H9 (cell line): ENCODE data around the gene ART3. TPM values are rescaled to one million over a fixed set of nuclear protein-coding genes. Genes with fewer than 3 reads are reported as not detected.

Experiments
- DNase-seq: peaks from one replicate; pipeline ENCODE4 v3.0.0-alpha.2; 2017
- H2AFZ ChIP-seq: one replicate; pipeline ENCODE4 v1.6.1; 2013; ENCODE audit warnings: mild to moderate bottlenecking, low read length, control low read depth, moderate library complexity
- H2AK5ac ChIP-seq: 2 replicates; pipeline ENCODE4 v1.6.1; 2013; ENCODE audit warnings: low read length, control low read depth, mixed read lengths; ENCODE audit not compliant: insufficient read length
- H2BK120ac ChIP-seq: one replicate; pipeline ENCODE4 v1.6.1; 2013; ENCODE audit warnings: low read depth, mild to moderate bottlenecking, low read length, control low read depth, inconsistent platforms; ENCODE audit not compliant: poor library complexity, severe bottlenecking
- H2BK12ac ChIP-seq: 2 replicates; pipeline ENCODE4 v1.6.1; 2013; ENCODE audit warnings: low read length, control low read depth, mixed read lengths, low read depth; ENCODE audit not compliant: insufficient read length
- H2BK15ac ChIP-seq: 2 replicates; pipeline ENCODE4 v1.6.1; 2013; ENCODE audit warnings: low read depth, low read length, control low read depth
- H2BK20ac ChIP-seq: one replicate; pipeline ENCODE4 v1.6.1; 2013; ENCODE audit warnings: low read depth, mild to moderate bottlenecking, low read length, control low read depth, inconsistent platforms; ENCODE audit not compliant: poor library complexity, severe bottlenecking
- H2BK5ac ChIP-seq: 2 replicates; pipeline ENCODE4 v1.6.1; 2013; ENCODE audit warnings: low read length, control low read depth, mixed read lengths; ENCODE audit not compliant: insufficient read length
- H3K14ac ChIP-seq: 2 replicates; pipeline ENCODE4 v1.6.1; 2013; ENCODE audit warnings: low read length, control low read depth; ENCODE audit not compliant: insufficient read depth
- H3K18ac ChIP-seq: 2 replicates; pipeline ENCODE4 v1.6.1; 2013; ENCODE audit warnings: low read depth, mild to moderate bottlenecking, mixed read lengths, low read length, control low read depth; ENCODE audit not compliant: insufficient read length
- H3K23ac ChIP-seq: 2 replicates; pipeline ENCODE4 v1.6.1; 2013; ENCODE audit warnings: low read length, control low read depth, mixed read lengths, low read depth; ENCODE audit not compliant: insufficient read length
- H3K23me2 ChIP-seq: 2 replicates; pipeline ENCODE4 v1.6.1; 2013; ENCODE audit warnings: low read depth, mild to moderate bottlenecking, mixed read lengths, low read length, control low read depth; ENCODE audit not compliant: insufficient read length, poor library complexity, severe bottlenecking
- H3K27ac ChIP-seq: 2 replicates; pipeline ENCODE4 v1.5.1; 2013; ENCODE audit warnings: low read length, control low read depth, mixed read lengths, low read depth; ENCODE audit not compliant: insufficient read length
- H3K27me3 ChIP-seq: 2 replicates; pipeline ENCODE4 v1.6.1; 2013; ENCODE audit warnings: low read length, control low read depth, inconsistent platforms; ENCODE audit not compliant: insufficient read depth
- H3K4ac ChIP-seq: 2 replicates; pipeline ENCODE4 v1.6.1; 2013; ENCODE audit warnings: low read depth, mild to moderate bottlenecking, control low read depth, inconsistent platforms, low read length, moderate library complexity
- H3K4me1 ChIP-seq: 2 replicates; pipeline ENCODE4 v1.6.1; 2013; ENCODE audit warnings: low read length, control low read depth, inconsistent platforms; ENCODE audit not compliant: insufficient read depth
- H3K4me2 ChIP-seq: 2 replicates; pipeline ENCODE4 v1.6.1; 2013; ENCODE audit warnings: low read length, control low read depth, mixed read lengths; ENCODE audit not compliant: insufficient read length, insufficient read depth
- H3K56ac ChIP-seq: 2 replicates; pipeline ENCODE4 v1.6.1; 2013; ENCODE audit warnings: low read depth, mild to moderate bottlenecking, mixed read lengths, low read length, control low read depth; ENCODE audit not compliant: insufficient read length
- H3K79me1 ChIP-seq: 2 replicates; pipeline ENCODE4 v1.6.1; 2013; ENCODE audit warnings: low read depth, mild to moderate bottlenecking, moderate library complexity, low read length, control low read depth, inconsistent platforms; ENCODE audit not compliant: insufficient read depth, poor library complexity, severe bottlenecking
- H3K79me2 ChIP-seq: 2 replicates; pipeline ENCODE4 v1.6.1; 2013; ENCODE audit warnings: low read length, control low read depth, inconsistent platforms; ENCODE audit not compliant: insufficient read depth
- H3K9ac ChIP-seq: 2 replicates; pipeline ENCODE4 v1.6.1; 2013; ENCODE audit warnings: low read length, control low read depth, mixed read lengths; ENCODE audit not compliant: insufficient read length; ENCODE audit errors: extremely low read depth
- H3K9me3 ChIP-seq: one replicate; pipeline ENCODE4 v1.6.1; 2013; ENCODE audit warnings: low read depth, low read length, inconsistent platforms; ENCODE audit not compliant: control insufficient read depth
- H3T11ph ChIP-seq: one replicate; pipeline ENCODE4 v1.6.1; 2013; ENCODE audit warnings: mild to moderate bottlenecking, low read length, control low read depth, inconsistent platforms
- H4K20me1 ChIP-seq: one replicate; pipeline ENCODE4 v1.6.1; 2013; ENCODE audit not compliant: control insufficient read depth, insufficient read length, insufficient read depth
- H4K5ac ChIP-seq: 2 replicates; pipeline ENCODE4 v1.6.1; 2013; ENCODE audit warnings: low read depth, mild to moderate bottlenecking, mixed read lengths, low read length, control low read depth; ENCODE audit not compliant: insufficient read length
- H4K8ac ChIP-seq: replicated peaks from 2 replicates; pipeline ENCODE4 v1.6.1; 2013; ENCODE audit warnings: low read length, control low read depth, mixed read lengths, low read depth; ENCODE audit not compliant: insufficient read length
- H4K91ac ChIP-seq: 2 replicates; pipeline ENCODE4 v1.6.1; 2013; ENCODE audit warnings: low read depth, mild to moderate bottlenecking, moderate library complexity, mixed read lengths, low read length, control low read depth; ENCODE audit not compliant: insufficient read length
- H3K27ac Mint-ChIP-seq, 3 experiments: 2 replicates in 2 of 3; 3 replicates in 1 of 3; pipeline ENCODE4 v1.8.0; 2020 to 2021; ENCODE audit warnings: mixed read lengths in 3 of 3, mild to moderate bottlenecking in 1 of 3, moderate library complexity in 1 of 3
- H3K27me3 Mint-ChIP-seq: 2 replicates; pipeline ENCODE4 v1.8.0; 2021; ENCODE audit warnings: low read depth, mild to moderate bottlenecking, moderate library complexity, mixed read lengths
- H3K36me3 Mint-ChIP-seq, 3 experiments: 2 replicates in 2 of 3; 3 replicates in 1 of 3; pipeline ENCODE4 v1.8.0; 2020 to 2021; ENCODE audit warnings: low read depth in 3 of 3, mixed read lengths in 3 of 3; ENCODE audit not compliant: insufficient read depth in 1 of 3
- H3K4me1 Mint-ChIP-seq, 2 experiments: 2 replicates each; pipeline ENCODE4 v1.8.0; 2020; ENCODE audit warnings: mixed read lengths in 2 of 2
- H3K4me3 Mint-ChIP-seq, 2 experiments: 2 replicates in 1 of 2; 3 replicates in 1 of 2; pipeline ENCODE4 v1.8.0; 2020 to 2021; ENCODE audit warnings: mild to moderate bottlenecking in 2 of 2, mixed read lengths in 2 of 2, moderate library complexity in 1 of 2
- H3K9me3 Mint-ChIP-seq, 2 experiments: 2 replicates in 1 of 2; 3 replicates in 1 of 2; pipeline ENCODE4 v1.8.0; 2020; ENCODE audit warnings: mild to moderate bottlenecking in 2 of 2, mixed read lengths in 2 of 2, moderate library complexity in 1 of 2
- CTCF ChIP-seq: fragments of 200-600 bp; sonication (generic); conservative IDR thresholded peaks from 3 replicates; pipeline ENCODE4 v1.8.0; 2021; ENCODE audit warnings: antibody characterized with exemption, mild to moderate bottlenecking
- WGBS: extraction: QIAGEN DNeasy Blood & Tissue Kit; methylation state at CpG from one replicate; pipeline ENCODE4 v1.1.7; 2013; ENCODE audit warnings: missing lambda C conversion rate, low lambda C conversion rate, mixed read lengths; ENCODE audit not compliant: insufficient read length; ENCODE audit errors: extremely low coverage; 5-methylcytosine and 5-hydroxymethylcytosine counted together
- total RNA-seq: library from RNA; stranded (reverse); gene quantifications from 2 replicates; pipeline ENCODE4 v1.2.1, GENCODE V29; 2021

The ART3 gene
- total RNA-seq, 1 experiment from 2014 or later = 0.74 TPM

DNA sequence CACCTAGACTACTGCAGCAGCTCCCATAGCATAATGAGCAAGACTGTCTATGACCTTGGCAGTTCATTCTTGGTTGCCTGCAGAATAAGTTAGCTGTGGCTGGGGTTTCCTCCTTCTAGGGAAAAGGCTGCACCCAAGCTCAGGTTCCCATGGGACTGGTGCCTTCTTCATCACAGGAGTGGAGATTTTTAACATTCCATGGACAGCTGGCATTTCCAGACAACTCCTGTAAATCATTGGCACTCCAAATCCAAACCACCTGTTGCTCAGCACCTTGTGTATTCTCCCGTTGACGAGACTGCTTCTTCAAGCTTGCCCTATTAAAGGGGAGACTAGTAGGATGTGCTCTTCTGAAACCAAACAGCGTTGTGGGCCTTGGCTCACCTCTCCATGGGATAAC, 81.5 kb downstream of the ART3 start:
- H3K9me3 Mint-ChIP-seq = peaks cover 0 to 3% of the 10 kb centered on the region in 2 experiments; a peak in 1 of 5 replicates
- no peak overlapping the region for H2BK12ac ChIP-seq

More for the DNA sequence above, 81.5 kb downstream of the ART3 start:
- no peak overlapping the region for H3K14ac ChIP-seq
- H4K91ac ChIP-seq = no peak overlapping the region
- Mint-ChIP-seq H3K36me3 (peaks cover 0 to 13% (median 5%) of the 10 kb centered on the region in 3 experiments; a peak in 3 of 7 replicates), H3K27me3 (peaks cover 5% of the 10 kb centered on the region), H3K27ac (peak overlapping the region in 1 of 3 experiments; percentile 18; a peak in 1 of 7 replicates), H3K4me3 (no peak overlapping the region), H3K4me1 (peaks cover 3 to 4% of the 10 kb centered on the region in 2 experiments; a peak in 1 of 4 replicates)
- H3K18ac ChIP-seq = no peak overlapping the region
- H2BK15ac ChIP-seq = no peak overlapping the region
- H3K27ac ChIP-seq = no peak overlapping the region
- H4K8ac ChIP-seq = no peak overlapping the region
- H3K23me2 ChIP-seq = no peaks in the 10 kb centered on the region
- no CpG with 5 or more reads among the region's 3 CpGs for WGBS
- no peak overlapping the region for H3K4ac ChIP-seq
- DNase-seq = no peak
- H2BK120ac ChIP-seq = no peak overlapping the region
- no peak overlapping the region for H4K5ac ChIP-seq
- no peak overlapping the region for H2BK20ac ChIP-seq
- H3K56ac ChIP-seq = no peak overlapping the region
- H3K79me1 ChIP-seq = no peaks in the 10 kb centered on the region
- H3T11ph ChIP-seq = no peak overlapping the region
- H3K9ac ChIP-seq = no peak overlapping the region
- no peak overlapping the region for H3K23ac ChIP-seq
- H4K20me1 ChIP-seq = no peaks in the 10 kb centered on the region
- no peak for TF ChIP-seq CTCF
- no peaks in the 10 kb centered on the region for H3K4me1 ChIP-seq
- no peak overlapping the region for H2AK5ac ChIP-seq
- H2BK5ac ChIP-seq = no peak overlapping the region
- H3K79me2 ChIP-seq = no peaks in the 10 kb centered on the region
- no peaks in the 10 kb centered on the region for H3K9me3 ChIP-seq
- H3K27me3 ChIP-seq = no peaks in the 10 kb centered on the region
- no peak overlapping the region for H2AFZ ChIP-seq
- H3K4me2 ChIP-seq = no peak overlapping the region
